ENCODE results near the gene TCEA3.

- TF ChIP-seq CTCF (IDR thresholded peaks at IDR 0.05; ENCODE audit: low read depth, low read length), result no peak
- no peak for TF ChIP-seq EZH2phosphoT487 (IDR thresholded peaks at IDR 0.05; ENCODE audit: low read depth)
These were observed 39.4 kb downstream of the TCEA3 start for GRCh38 chr1:23385119-23385621.
